Stimulated activated CD8-positive, alpha-beta memory T cell treated with anti-CD3 and anti-CD28 coated beads, Interleukin-4, amount 100 ng/mL, for 4 hours (primary cell): ENCODE data around the gene RERE.
"Not testable (repeated sequence)": the region's sequence is repeated elsewhere in the genome, so short reads cannot be mapped to it uniquely, and the experiment has no call there.

ENCODE experiments used
- DNase-seq, 2 donors: peaks; one replicate each; pipeline ENCODE4 v3.0.0-alpha.2; 2020; ENCODE audit warnings: low read depth in 2 of 2, low spot score in 1 of 2

The RERE gene

DNA sequence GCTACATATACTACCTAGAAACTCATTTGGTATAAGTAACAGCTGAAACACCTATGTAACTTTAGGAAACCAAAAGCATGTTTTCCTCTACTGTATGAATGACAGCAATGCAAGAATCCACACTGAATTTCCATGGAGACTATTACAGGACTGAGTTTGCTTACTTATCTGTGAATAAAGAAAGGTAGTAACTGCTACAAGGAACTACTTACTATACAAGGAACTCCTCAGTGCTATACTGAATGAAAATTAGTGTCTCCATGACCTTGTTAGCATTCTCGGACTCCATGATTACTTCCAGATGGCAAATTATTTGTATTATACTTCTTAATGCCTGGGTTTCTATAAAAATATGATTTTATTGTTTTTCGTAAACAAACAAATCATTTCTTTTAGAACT is 198.0 kb downstream of the RERE start:
- DNase-seq, result not testable (repeated sequence)

GRCh38 chr1:8616791-8617190 is 200.6 kb downstream of the RERE start:
- DNase-seq, result not testable (repeated sequence)

- DNase-seq, result not testable (repeated sequence)
Observed at GRCh38 chr1:8611634-8612515, 205.6 kb downstream of the RERE start.

DNA sequence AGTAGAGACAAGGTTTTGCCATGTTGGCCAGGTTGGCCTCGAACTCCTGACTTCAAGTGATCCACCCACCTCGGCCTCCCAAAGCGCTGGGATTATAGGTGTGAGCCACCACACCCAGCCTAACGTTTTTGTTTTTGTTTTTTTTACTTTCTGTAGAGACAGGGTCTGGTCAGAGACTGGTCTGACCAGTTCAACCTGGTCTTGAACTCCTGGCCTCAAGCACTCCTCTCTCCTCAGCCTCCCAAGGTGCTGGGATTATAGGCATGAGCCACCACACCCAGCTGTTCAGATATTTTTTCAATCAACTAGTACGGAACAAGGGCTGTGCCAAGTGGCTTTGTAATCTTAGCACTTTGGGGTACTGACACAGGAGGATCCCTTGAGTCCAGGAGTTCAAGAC is 209.5 kb downstream of the RERE start:
- no peak for DNase-seq

DNA sequence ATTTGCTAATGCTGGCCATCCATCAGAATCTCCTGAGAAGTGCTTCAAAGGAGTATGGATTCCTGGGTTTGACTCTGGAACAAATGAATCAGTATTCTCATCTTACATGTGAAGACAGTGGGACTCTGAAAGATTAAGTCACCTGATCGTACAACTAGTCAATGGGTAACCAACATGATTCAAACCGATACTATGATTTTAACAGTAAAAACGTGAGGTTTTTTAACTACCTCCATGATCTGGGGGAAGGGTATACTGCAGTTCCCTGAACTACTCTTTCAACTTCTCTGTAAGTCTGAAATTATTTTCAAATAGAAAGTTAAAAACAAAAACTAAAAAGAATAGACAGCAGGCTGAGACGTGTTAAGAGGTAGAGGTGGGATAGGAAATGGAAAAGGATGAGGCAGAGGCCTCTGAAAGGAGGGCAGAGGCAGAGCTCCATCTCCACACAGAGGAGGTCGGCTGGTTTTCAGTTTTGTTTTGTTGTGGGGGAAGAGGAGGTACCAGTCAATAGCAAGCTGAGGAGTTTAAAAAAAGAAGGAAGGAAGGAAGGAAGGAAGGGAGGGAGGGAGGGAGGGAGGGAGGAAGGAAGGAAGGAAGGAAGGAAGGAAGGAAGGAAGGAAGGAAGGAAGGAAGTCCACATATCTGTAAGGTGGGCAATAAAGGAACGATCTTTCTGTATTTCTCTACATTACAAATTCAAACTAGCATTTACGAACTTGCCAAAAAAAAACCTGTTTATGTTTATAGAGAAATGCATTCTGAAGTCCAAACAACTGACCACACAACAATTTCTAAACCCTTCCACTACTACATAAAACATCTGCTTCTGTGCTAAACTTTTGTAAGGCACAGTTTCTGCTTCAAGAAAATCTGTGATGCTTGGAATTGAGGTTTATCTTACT is 213.1 kb downstream of the RERE start:
- no peak for DNase-seq

GRCh38 chr1:8603220-8603616 is 214.2 kb downstream of the RERE start:
- no peak for DNase-seq

DNA sequence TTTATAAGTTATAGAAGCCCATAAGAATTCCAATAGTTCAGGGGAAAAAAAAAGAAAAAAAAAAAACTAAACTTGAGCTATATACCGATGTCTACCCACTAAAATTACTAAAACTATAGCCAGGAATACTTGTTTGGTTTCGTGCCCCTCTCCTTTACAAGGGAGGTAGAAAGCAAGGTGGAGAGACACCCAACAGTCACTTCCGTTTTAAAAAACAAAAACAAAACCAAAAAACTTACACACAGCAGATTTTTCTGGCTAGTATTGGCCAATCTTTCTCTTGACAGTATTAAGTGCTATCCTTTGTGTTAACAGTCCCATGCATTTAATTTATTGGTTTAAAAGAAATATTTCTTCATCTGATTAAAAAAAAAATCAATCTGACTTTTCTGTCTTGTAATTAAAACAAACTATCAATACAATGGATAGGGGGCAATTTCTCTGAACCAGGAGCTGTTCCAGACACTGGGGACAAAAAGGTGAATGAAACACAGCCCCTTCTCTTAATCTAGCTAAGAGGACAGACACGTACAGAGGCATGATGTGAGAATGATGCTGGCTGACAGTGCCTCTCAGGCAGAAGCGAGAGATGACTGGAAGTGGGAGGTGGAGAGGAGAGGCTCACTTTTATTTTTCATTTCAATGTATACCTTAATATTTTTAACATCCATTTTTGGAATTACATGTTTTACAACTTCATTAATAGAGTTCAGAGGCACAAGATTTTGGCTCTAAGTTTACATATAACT is 214.8 kb downstream of the RERE start:
- DNase-seq, result no peak

DNA sequence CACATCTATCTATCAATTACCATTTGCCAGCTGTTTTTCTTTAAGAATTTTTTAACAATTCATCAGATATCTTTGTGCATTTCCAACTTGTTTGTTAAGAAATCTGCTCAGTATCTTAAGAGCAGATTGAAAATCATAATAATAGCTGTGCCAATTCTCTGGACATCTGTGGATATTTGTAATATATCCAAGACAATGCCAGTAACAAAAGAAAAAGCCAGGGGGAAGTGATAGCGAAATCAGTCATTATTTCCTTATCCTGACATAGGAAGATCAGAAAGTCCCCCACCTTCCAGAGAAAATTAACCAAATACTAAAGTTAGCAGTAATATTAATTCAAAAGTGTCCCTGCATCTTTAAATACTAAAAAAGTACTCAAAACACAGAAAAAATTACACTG is 217.1 kb downstream of the RERE start:
- DNase-seq, result no peak

DNA sequence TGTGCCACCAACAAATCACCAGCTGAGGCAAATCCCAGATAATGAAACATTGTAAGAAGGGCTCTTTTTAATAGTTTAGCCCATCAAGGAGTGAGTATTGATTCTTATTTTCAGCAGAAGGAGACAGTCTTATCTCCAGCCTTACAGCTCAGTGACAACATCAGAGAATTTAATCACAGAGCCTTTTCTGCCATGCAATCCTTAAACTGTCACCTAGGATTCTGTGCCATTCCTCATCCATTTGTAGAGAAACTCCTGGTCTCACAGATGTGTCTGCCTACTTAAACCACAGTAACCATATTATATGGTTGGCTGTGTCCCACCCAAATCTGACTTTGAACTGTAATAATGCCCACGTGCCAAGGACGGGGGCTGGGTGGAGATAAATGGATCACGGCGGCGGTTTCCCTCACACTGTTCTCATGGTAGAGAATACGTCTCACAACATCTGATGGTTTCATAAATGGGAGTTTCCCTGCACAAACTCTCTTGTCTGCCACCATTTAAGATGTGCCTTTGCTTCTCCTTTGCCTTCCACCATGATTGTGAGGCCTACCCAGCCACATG is 217.7 kb downstream of the RERE start:
- DNase-seq, result no peak

DNA sequence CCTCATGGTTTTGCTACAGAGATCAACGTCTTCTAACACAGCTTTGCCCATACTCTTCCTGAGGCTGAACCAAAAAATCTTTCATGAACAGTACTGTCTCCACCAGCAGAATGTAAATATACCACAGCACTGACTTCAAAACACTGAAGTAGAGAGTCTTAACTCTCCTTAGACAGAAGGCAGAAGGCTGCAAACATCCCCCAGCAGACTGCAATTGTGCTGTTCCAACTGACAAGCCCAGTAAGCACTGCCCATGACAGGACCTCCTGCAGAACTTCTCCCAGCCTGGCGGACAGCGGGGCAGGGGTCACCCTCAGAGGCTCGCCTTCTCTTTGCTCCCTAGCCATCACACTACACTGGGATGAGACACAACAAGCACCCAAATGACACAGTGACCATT is 218.7 kb downstream of the RERE start:
- DNase-seq, result no peak

GRCh38 chr1:8598060-8598724 is 219.2 kb downstream of the RERE start:
- no peak for DNase-seq

DNA sequence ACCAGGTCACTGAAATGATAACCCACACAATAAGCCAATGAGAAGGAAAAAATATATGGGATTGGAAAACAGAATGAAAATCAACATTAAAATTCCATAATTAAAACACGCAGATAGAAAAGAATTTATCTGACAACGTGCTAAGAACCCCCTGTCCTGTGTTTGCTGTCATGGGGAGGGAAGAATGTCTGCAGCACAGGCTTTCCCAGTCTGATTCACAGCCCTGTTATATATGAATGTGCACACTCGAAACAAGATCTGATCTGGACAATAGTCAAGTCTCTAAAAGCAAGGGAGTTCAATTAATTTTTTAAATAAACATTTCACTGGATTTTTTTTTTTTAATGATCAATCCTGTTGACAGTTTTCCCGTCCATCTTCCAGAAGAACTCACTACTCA is 220.0 kb downstream of the RERE start:
- no peak for DNase-seq

DNA sequence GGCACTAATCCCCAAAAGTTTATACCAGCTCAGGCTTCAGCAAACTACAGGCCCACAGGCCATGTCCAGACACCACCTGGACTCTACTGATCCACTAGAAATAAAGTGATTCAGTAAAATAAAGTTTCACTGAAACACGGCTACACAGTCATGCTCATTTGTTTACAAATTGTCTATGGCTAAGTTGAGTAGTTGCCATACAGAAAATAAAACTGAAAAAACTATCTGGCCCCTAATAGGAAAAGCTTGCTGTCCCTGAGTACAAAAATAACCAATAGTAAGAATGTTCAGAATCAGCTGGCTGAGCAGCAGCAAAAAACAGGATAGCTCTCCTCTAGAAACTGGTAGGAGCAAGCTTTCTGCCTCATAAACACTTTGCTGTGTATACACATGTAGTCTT is 221.5 kb downstream of the RERE start:
- DNase-seq, result no peak

DNA sequence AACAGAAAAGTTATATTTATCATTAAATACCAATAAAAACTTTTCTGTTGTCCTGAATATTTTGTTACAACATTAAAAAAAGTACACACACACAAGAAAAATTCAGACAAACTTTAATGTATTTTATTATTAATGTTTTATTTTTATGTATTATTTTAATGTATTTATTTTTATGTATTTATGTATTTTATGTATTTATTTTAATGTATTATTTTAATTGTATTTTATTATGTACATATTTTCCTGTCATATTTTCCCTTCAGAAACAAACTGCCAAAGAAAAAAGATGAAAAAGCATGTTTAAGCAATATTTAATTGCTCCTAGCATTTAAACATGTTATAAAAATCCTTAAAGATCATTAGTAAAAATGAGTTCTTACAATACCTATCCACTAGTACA is 222.1 kb downstream of the RERE start:
- no peak for DNase-seq

DNA sequence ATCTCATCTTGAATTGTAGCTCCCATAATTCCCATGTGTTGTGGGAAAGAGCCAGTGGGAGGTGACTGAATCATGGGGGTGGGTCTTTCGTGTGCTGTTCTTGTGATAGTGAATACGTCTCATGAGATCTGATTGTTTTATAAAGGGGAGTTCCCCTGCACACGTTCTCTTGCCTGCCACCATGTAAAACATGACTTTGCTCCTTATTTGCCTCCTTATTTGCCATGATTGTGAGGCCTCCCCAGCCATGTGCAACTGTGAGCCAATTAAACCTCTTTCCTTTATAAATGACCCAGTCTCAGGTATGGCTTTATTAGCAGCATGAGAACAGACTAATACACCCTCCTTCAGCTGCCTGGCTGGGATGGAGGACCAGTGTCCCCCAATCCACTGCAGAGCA is 224.1 kb downstream of the RERE start:
- not testable (repeated sequence) for DNase-seq

DNA sequence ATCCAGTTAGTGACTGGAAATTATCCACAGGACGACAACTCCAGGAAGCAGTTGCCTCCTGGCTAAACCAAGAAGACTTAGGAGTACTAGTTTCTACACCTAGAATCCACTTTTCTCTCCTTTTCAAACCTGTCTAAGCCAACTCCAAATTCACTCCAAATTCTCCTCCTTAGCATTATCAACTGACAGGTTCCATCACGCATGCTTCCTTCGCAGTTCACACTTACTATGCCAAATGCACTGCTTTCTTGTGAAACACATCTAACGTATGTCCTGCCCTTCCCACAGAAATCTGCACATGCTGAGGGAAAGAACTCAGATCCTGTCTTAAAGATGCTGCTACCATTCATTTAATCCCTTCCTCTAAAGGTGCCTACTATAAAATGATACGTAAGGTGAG is 225.9 kb downstream of the RERE start:
- DNase-seq, result no peak

GRCh38 chr1:8590721-8591351 is 226.6 kb downstream of the RERE start:
- DNase-seq, result no peak

- DNase-seq, result no peak
Observed at GRCh38 chr1:8589571-8589970, 227.9 kb downstream of the RERE start.

DNA sequence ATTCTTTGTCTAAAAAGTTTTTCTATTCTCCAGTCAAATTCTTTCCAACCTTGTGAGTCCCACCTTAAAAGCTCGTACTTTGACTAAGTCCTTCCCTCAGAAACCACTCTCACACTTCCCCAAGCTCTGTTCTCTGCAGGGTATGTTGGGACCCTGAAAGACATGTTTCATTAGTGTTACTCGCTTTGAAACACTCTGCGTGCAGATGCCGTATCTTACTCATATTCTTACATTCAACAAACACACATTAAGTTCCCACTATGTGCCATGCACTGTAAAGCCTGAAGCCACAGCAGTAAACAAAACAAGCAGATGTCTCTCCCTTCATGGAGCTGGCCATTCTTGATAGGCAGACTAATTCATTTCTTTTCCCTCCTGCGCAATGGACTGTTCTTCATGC is 229.7 kb downstream of the RERE start:
- no peak for DNase-seq

- no peak for DNase-seq
Observed at GRCh38 chr1:8586438-8586837, 231.0 kb downstream of the RERE start.
